ENCODE data around the gene CLGN.

GRCh38 chr4:140448830-140449229 is 21.4 kb upstream of the CLGN start:
- TF ChIP-seq CTCF (IDR thresholded peaks at IDR 0.05) (no peak), POLR2A (IDR thresholded peaks at IDR 0.05) (no peak)
